Chondrocyte (in vitro differentiated cells): ENCODE measurements around the gene FILIP1L. TPM values are rescaled to one million over a fixed set of nuclear protein-coding genes. Genes with fewer than 3 reads are reported as not detected.

ENCODE experiments used
- DNase-seq: peaks from one replicate; pipeline ENCODE4 v3.0.0; 2021; ENCODE audit warnings: mixed read lengths, low spot score
- H3K27ac Mint-ChIP-seq: one replicate; pipeline ENCODE4 v1.8.0; 2021; ENCODE audit warnings: mild to moderate bottlenecking, moderate library complexity, mixed read lengths; ENCODE audit not compliant: unreplicated experiment
- H3K27me3 Mint-ChIP-seq: 2 replicates; pipeline ENCODE4 v1.8.0; 2021; ENCODE audit warnings: low read depth, mixed read lengths
- H3K36me3 Mint-ChIP-seq: 2 replicates; pipeline ENCODE4 v1.8.0; 2021; ENCODE audit warnings: low read depth, mixed read lengths
- H3K4me1 Mint-ChIP-seq: 2 replicates; pipeline ENCODE4 v1.8.0; 2021; ENCODE audit warnings: low read depth, mild to moderate bottlenecking, mixed read lengths
- H3K4me3 Mint-ChIP-seq: one replicate; pipeline ENCODE4 v1.8.0; 2021; ENCODE audit warnings: mild to moderate bottlenecking, moderate library complexity, mixed read lengths; ENCODE audit not compliant: unreplicated experiment
- H3K9me3 Mint-ChIP-seq: 2 replicates; pipeline ENCODE4 v1.8.0; 2021; ENCODE audit warnings: low read depth, mixed read lengths
- microRNA-seq: library from miRNA; unstranded; fragments of <30 nt; microRNA quantifications from one replicate; pipeline ENCODE4 v1.2.0, GENCODE V29; 2020; ENCODE audit warnings: borderline number of aligned reads
- total RNA-seq: library from RNA; stranded (reverse); gene quantifications from 3 replicates; pipeline ENCODE4 v1.2.1, GENCODE V29; 2021
- TF ChIP-seq, protein P1 (sequence below): fragments of 200-600 bp; sonication (generic); IDR thresholded peaks from 2 replicates; pipeline ENCODE4 v1.5.0; 2021; ENCODE audit warnings: antibody characterized with exemption, mild to moderate bottlenecking, moderate library complexity

FILIP1L gene
- total RNA-seq, 1 donor from 2014 or later, result 122 TPM

DNA sequence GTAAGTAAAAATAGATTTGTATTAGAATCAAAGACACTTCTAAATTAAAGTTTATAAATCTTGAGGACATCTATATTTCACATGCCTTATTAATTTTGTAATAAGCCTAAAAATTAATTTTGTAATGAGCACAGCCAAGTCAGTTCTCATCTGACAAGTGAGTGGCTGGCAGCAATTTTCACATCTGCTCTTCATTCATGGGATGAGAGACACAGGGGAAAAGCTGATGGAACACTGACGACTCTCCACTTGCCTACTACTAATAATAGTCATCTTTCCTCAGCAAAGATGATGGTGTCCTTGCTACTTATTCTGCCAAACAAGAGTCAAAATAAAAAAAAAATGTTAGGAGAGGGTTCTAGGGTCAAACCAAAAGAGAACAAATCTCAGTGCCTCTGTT, 311.0 kb downstream of the FILIP1L start:
- no peak overlapping the region for H3K4me3 Mint-ChIP-seq
- H3K27ac Mint-ChIP-seq, result no peak overlapping the region
- TF ChIP-seq, protein P1, sequence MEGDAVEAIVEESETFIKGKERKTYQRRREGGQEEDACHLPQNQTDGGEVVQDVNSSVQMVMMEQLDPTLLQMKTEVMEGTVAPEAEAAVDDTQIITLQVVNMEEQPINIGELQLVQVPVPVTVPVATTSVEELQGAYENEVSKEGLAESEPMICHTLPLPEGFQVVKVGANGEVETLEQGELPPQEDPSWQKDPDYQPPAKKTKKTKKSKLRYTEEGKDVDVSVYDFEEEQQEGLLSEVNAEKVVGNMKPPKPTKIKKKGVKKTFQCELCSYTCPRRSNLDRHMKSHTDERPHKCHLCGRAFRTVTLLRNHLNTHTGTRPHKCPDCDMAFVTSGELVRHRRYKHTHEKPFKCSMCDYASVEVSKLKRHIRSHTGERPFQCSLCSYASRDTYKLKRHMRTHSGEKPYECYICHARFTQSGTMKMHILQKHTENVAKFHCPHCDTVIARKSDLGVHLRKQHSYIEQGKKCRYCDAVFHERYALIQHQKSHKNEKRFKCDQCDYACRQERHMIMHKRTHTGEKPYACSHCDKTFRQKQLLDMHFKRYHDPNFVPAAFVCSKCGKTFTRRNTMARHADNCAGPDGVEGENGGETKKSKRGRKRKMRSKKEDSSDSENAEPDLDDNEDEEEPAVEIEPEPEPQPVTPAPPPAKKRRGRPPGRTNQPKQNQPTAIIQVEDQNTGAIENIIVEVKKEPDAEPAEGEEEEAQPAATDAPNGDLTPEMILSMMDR, result no peak
- H3K4me1 Mint-ChIP-seq, result peaks cover 21% of the 10 kb centered on the region
- H3K9me3 Mint-ChIP-seq, result peaks cover 11% of the 10 kb centered on the region
- no peaks in the 10 kb centered on the region for H3K27me3 Mint-ChIP-seq
- DNase-seq, result no peak
- H3K36me3 Mint-ChIP-seq, result peaks cover 18% of the 10 kb centered on the region

DNA sequence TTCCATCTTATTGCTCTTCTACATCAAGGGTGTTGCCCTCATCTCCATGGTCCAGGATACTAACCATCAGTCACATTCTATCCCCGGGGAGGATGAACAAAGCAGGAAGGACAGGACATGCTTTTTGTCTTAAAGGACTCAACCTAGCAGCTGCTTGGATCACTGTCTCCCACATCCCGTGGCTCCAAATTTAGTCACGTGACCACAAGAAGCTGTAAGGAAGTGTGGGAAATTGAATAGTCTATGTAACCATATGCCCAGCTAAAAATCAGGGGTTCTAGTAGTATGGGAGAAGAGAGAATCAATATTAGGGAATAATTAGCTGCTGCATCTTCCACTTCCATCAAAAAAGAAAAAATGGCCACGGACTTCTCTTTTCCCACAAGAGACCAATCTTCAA, 314.9 kb downstream of the FILIP1L start:
- peak overlapping the region; percentile 24 for H3K27ac Mint-ChIP-seq

DNA sequence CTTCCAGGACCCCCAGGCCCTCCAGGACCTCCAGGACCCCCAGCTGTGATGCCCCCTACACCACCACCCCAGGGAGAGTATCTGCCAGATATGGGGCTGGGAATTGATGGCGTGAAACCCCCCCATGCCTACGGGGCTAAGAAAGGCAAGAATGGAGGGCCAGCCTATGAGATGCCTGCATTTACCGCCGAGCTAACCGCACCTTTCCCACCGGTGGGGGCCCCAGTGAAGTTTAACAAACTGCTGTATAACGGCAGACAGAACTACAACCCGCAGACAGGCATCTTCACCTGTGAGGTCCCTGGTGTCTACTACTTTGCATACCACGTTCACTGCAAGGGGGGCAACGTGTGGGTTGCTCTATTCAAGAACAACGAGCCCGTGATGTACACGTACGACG, 318.7 kb downstream of the FILIP1L start:
- TF ChIP-seq, protein P1, result no peak
- H3K9me3 Mint-ChIP-seq, result no peaks in the 10 kb centered on the region
- H3K27me3 Mint-ChIP-seq, result no peaks in the 10 kb centered on the region
- H3K4me3 Mint-ChIP-seq, result no peak overlapping the region
- H3K4me1 Mint-ChIP-seq, result peaks cover 41% of the 10 kb centered on the region
- DNase-seq, result no peak
- peak overlapping the region; percentile 74 for H3K27ac Mint-ChIP-seq
- H3K36me3 Mint-ChIP-seq, result peaks cover 50% of the 10 kb centered on the region

More for the DNA sequence above, 314.9 kb downstream of the FILIP1L start:
- no peak for DNase-seq
- H3K4me1 Mint-ChIP-seq, result peaks cover 19% of the 10 kb centered on the region
- H3K36me3 Mint-ChIP-seq, result peaks cover 35% of the 10 kb centered on the region
- H3K27me3 Mint-ChIP-seq, result no peaks in the 10 kb centered on the region
- TF ChIP-seq, protein P1, result no peak
- no peak overlapping the region for H3K4me3 Mint-ChIP-seq
- peaks cover 3% of the 10 kb centered on the region for H3K9me3 Mint-ChIP-seq

DNA sequence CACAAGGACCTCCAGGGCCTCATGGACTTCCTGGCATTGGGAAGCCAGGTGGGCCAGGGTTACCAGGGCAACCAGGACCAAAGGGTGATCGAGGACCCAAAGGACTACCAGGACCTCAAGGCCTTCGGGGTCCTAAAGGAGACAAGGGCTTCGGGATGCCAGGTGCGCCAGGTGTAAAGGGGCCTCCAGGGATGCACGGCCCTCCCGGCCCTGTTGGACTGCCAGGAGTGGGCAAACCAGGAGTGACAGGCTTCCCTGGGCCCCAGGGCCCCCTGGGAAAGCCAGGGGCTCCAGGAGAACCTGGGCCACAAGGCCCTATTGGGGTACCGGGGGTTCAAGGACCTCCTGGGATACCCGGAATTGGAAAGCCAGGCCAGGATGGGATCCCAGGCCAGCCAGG, 319.8 kb downstream of the FILIP1L start:
- Mint-ChIP-seq H3K4me1 (peaks cover 48% of the 10 kb centered on the region), H3K27ac (peak overlapping the region; percentile 76), H3K36me3 (peaks cover 48% of the 10 kb centered on the region), H3K9me3 (no peaks in the 10 kb centered on the region), H3K27me3 (no peaks in the 10 kb centered on the region), H3K4me3 (no peak overlapping the region)
- TF ChIP-seq, protein P1, result no peak
- no peak for DNase-seq

DNA sequence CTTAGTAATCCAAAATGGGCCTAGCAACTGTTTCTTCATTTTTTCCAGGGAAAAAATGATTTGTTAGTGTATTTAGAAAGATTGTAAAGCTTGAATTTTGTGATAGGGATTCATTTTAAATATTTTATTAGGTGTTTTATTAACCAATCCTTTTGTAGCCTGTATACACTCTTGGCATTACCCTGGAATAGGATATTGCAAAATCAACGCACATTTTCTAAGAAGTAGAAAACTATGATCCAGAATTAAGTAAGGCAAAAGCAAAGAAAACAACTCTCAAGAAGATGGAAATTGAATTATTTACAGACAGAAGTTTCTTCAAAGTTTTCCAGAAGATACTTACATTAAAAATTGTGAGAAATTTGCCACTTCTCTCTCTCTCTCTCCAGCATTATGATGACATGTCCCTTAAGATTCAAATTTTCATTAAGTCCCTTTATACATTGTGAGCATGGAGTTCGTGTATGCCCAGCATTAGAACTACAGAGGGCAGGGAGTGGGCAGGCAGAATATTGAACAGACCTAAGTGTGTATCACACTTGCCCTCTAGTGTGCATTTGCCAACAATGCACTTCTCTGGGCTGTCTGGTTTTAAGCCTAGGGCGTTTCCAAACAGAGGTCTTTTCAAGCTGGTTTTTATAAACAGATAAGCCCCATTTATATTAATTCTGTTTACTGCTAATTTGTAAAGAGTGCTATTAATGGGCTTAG, 325.1 kb downstream of the FILIP1L start:
- peaks cover 44% of the 10 kb centered on the region for H3K36me3 Mint-ChIP-seq
- H3K27ac Mint-ChIP-seq, result peak overlapping the region; percentile 90
- peaks cover 82% of the 10 kb centered on the region for H3K4me1 Mint-ChIP-seq
- no peaks in the 10 kb centered on the region for H3K9me3 Mint-ChIP-seq
- H3K27me3 Mint-ChIP-seq, result no peaks in the 10 kb centered on the region
- DNase-seq, result no peak
- no peak overlapping the region for H3K4me3 Mint-ChIP-seq
- TF ChIP-seq, protein P1, result peak; percentile 82

Small RNAs within 50 kb of the gene (microRNA-seq; reads per million reads assigned to microRNA genes)
- not detected for gene MIR3921

Other genes starting within 250 kb of the FILIP1L start
- 43.5 to 47.2 TPM (median 46.6 TPM) in 3 replicates for gene TBC1D23, start 146.5 kb upstream of the FILIP1L start, total RNA-seq
- gene NIT2, start 220.3 kb upstream of the FILIP1L start, total RNA-seq, result 46.2 to 52.7 TPM (median 46.6 TPM) in 3 replicates